SU-DHL-6 (cell line): ENCODE measurements around the gene DCANP1.
A peak's percentile ranks its signal among the peaks of the same experiment; 100 is the strongest.

Experiments
- H2AFZ ChIP-seq: fragments of 200-600 bp; sonication (generic); 2 replicates; pipeline ENCODE4 v1.6.1; 2014; ENCODE audit warnings: low read depth, mild to moderate bottlenecking, moderate library complexity, mixed read lengths, antibody characterized with exemption, low read length; ENCODE audit not compliant: severe bottlenecking
- H3F3A ChIP-seq: fragments of 200-600 bp; shearing (Covaris generic); 2 replicates; pipeline ENCODE4 v1.6.0; 2016; ENCODE audit warnings: antibody characterized with exemption, mild to moderate bottlenecking; ENCODE audit not compliant: insufficient read depth
- H3K27ac ChIP-seq: fragments of 200-600 bp; sonication (generic); 2 replicates; pipeline ENCODE4 v1.5.1; 2016; ENCODE audit warnings: low read depth, mild to moderate bottlenecking, low read length, moderate library complexity, mixed read lengths
- H3K27me3 ChIP-seq: fragments of 200-600 bp; sonication (generic), shearing (Covaris generic); 2 replicates; pipeline ENCODE4 v1.6.0; 2014; ENCODE audit warnings: mild to moderate bottlenecking, low read length
- H3K36me3 ChIP-seq: fragments of 200-600 bp; sonication (generic); 2 replicates; pipeline ENCODE4 v1.6.1; 2014; ENCODE audit warnings: mild to moderate bottlenecking, low read length, mixed read lengths
- H3K4me2 ChIP-seq: fragments of 300-600, 200-600 bp; shearing (Covaris generic), sonication (generic); 2 replicates; pipeline ENCODE4 v1.6.0; 2014; ENCODE audit warnings: low read length, low read depth, mild to moderate bottlenecking; ENCODE audit not compliant: poor library complexity, severe bottlenecking
- H3K4me3 ChIP-seq: fragments of 200-600 bp; sonication (generic); 2 replicates; pipeline ENCODE4 v1.5.1; 2014; ENCODE audit warnings: antibody characterized with exemption, low read length, mild to moderate bottlenecking, mixed read lengths; ENCODE audit not compliant: insufficient read depth, poor library complexity, severe bottlenecking
- H3K79me2 ChIP-seq: fragments of 200-600 bp; sonication (generic); 2 replicates; pipeline ENCODE4 v1.6.1; 2014; ENCODE audit warnings: mild to moderate bottlenecking, low read length, moderate library complexity; ENCODE audit not compliant: insufficient read depth
- H3K9ac ChIP-seq: fragments of 200-600 bp; sonication (generic); 2 replicates; pipeline ENCODE4 v1.7.0; 2014; ENCODE audit warnings: mild to moderate bottlenecking, low read length
- H3K9me2 ChIP-seq: fragments of 200-600 bp; sonication (generic); replicated peaks from 2 replicates; pipeline ENCODE4 v1.6.1; 2014; ENCODE audit warnings: low read length; ENCODE audit not compliant: insufficient read depth
- H3K9me3 ChIP-seq: fragments of 200-600 bp; sonication (generic); 2 replicates; pipeline ENCODE4 v1.6.1; 2014; ENCODE audit warnings: low read length, mixed read lengths; ENCODE audit not compliant: insufficient read depth
- H4K20me1 ChIP-seq: fragments of 200-600 bp; sonication (generic); 2 replicates; pipeline ENCODE4 v1.6.1; 2014; ENCODE audit warnings: low read depth, mild to moderate bottlenecking, antibody characterized with exemption, low read length, moderate library complexity, mixed read lengths
- EZH2phosphoT487 ChIP-seq: fragments of 200-600 bp; sonication (generic), shearing (Covaris generic); conservative IDR thresholded peaks from 2 replicates; pipeline ENCODE4 v1.6.1; 2018; ENCODE audit warnings: mild to moderate bottlenecking, antibody characterized with exemption, low read length, moderate library complexity, mixed read lengths
- TF ChIP-seq, protein P1 (sequence below): fragments of 200-600 bp; sonication (generic); IDR thresholded peaks from one replicate; pipeline ENCODE4 v1.5.1; 2017; ENCODE audit warnings: antibody characterized with exemption, mild to moderate bottlenecking, low read length, moderate library complexity; ENCODE audit not compliant: insufficient read depth, poor library complexity, severe bottlenecking

DCANP1 gene

GRCh38 chr5:135467871-135468485, 20.8 kb upstream of the DCANP1 start:
- Histone ChIP-seq H4K20me1 (no peaks in the 10 kb centered on the region), H3K9me2 (no peaks in the 10 kb centered on the region), H3K4me3 (no peak overlapping the region), H3K9me3 (no peaks in the 10 kb centered on the region), H3F3A (no peaks in the 10 kb centered on the region), H3K4me2 (no peak overlapping the region), H3K27me3 (no peaks in the 10 kb centered on the region), H3K9ac (no peak overlapping the region), H3K79me2 (no peaks in the 10 kb centered on the region), H3K27ac (no peak overlapping the region), H3K36me3 (no peaks in the 10 kb centered on the region), H2AFZ (no peak overlapping the region)
- TF ChIP-seq EZH2phosphoT487, result no peak
- TF ChIP-seq, protein P1, sequence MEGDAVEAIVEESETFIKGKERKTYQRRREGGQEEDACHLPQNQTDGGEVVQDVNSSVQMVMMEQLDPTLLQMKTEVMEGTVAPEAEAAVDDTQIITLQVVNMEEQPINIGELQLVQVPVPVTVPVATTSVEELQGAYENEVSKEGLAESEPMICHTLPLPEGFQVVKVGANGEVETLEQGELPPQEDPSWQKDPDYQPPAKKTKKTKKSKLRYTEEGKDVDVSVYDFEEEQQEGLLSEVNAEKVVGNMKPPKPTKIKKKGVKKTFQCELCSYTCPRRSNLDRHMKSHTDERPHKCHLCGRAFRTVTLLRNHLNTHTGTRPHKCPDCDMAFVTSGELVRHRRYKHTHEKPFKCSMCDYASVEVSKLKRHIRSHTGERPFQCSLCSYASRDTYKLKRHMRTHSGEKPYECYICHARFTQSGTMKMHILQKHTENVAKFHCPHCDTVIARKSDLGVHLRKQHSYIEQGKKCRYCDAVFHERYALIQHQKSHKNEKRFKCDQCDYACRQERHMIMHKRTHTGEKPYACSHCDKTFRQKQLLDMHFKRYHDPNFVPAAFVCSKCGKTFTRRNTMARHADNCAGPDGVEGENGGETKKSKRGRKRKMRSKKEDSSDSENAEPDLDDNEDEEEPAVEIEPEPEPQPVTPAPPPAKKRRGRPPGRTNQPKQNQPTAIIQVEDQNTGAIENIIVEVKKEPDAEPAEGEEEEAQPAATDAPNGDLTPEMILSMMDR, result no peak

DNA sequence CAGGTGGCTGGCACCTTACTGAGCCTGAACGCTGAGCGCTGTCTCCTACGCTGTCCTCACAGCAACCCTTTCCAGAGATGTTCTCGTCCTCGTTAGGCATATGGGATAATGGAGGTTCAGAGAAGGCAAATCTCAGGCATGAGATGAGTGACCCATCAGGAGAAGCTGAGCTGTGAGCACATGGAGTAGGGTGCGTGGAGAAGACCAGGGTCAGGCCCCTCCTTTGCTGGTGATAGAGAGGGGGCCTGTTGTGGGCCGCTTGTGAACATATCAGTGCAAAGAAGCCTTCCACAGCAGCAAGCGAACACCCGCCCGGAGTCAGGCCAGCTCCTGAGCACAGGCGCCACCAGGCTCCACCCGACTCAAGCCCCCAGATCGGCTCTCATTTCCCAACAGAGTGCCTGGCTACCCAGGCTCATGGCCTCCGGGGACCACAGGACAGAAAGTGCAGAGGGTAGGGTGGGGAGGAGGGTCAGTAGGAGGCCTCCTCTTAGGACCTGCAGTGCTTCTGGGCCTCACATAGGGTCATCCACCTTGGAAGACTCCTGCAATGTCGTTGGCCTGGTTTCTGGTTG, 20.0 kb upstream of the DCANP1 start:
- no peaks in the 10 kb centered on the region for H3K27me3 ChIP-seq
- no peaks in the 10 kb centered on the region for H3K79me2 ChIP-seq
- H2AFZ ChIP-seq, result no peak overlapping the region
- H3K36me3 ChIP-seq, result no peaks in the 10 kb centered on the region
- no peaks in the 10 kb centered on the region for H3K9me3 ChIP-seq
- TF ChIP-seq EZH2phosphoT487, result no peak
- TF ChIP-seq, protein P1, result no peak
- H3K9me2 ChIP-seq, result no peaks in the 10 kb centered on the region
- H3K9ac ChIP-seq, result no peak overlapping the region
- no peaks in the 10 kb centered on the region for H4K20me1 ChIP-seq
- H3K4me2 ChIP-seq, result no peak overlapping the region
- no peaks in the 10 kb centered on the region for H3F3A ChIP-seq
- no peak overlapping the region for H3K27ac ChIP-seq
- no peak overlapping the region for H3K4me3 ChIP-seq

DNA sequence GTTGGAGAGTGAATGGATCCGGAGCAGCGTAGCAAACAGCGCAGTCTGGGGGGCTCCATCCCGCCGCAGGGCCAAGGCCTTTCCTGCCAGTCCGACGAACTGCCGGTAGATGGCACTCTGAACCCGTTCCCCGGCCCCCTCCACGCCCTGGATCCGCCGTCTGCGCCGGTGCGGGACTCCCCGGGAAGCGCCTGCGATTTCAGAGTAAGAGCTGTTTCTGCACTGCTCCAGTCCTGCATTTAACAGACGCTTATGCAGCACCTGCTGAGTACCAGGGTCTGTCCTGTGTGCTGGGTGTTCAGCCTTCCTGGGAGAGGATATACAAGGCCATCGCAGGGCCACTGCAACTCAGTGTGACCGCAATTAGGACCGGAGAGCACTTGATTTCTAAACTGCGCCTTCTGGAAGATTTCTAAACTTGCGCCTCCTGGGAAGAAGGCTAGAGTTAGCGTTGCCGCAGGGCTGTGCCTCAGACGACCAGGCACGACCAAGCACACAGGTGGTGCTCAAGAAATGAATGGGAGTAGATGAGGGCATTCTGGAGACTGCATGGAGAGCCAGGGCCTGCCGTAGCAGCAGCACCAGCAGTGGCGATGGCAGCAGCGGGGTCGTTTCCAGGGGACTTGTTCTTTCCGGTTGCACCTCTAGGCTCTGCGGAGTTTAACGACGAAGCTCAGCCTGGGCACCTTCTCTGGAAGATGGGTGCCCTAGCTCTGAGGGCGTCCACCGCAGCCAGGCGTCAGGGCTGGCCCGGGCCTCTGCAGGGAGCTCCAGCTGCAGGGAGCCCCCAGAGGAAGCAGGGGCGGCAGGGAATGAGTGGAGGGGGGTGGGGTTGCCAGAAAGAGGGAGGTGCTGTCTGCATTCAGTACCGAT, 19.3 kb upstream of the DCANP1 start:
- Histone ChIP-seq H3K4me3 (no peak overlapping the region), H3K9me2 (no peaks in the 10 kb centered on the region), H3K9ac (no peak overlapping the region), H3K36me3 (no peaks in the 10 kb centered on the region), H2AFZ (no peak overlapping the region), H3K27ac (no peak overlapping the region), H3K4me2 (no peak overlapping the region), H3K79me2 (no peaks in the 10 kb centered on the region), H3K9me3 (no peaks in the 10 kb centered on the region), H3F3A (no peaks in the 10 kb centered on the region), H3K27me3 (no peaks in the 10 kb centered on the region), H4K20me1 (no peaks in the 10 kb centered on the region)
- TF ChIP-seq, protein P1, result peak; percentile 54
- no peak for TF ChIP-seq EZH2phosphoT487
